ENCODE results near the gene SOWAHC. TPM values are rescaled to one million over a fixed set of nuclear protein-coding genes. Genes with fewer than 3 reads are reported as not detected.

SOWAHC gene
- polyA plus RNA-seq, 1 of the 3 experiments (the other 2 are of a cell fraction) = 2.9 TPM

DNA sequence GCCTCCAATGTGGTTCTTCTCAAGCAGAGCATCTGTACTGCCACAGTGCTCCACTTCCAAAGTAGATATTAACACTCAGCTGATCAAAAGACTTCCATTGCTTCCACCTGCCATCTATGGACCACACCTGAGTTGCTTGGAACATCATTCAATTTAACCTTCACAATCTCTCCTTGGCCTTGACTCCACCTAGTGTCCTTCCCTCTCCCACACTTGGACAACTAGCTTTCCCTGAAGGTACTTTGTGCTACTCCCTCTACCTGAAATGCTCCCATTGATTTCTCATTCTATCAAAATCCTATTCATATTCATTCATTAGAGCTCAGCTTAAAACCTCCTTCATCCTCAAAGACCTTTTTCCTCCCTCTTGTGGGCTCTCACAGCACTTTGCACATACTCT lies 48.7 kb downstream of the SOWAHC start:
- Histone ChIP-seq H3K4me2 (no peak overlapping the region), H3F3A (replicated peaks; ENCODE audit: insufficient read depth) (no peaks in the 10 kb centered on the region), H3K9me3 (no peaks in the 10 kb centered on the region), H3K36me3 (replicated peaks in 1 of 2; ENCODE audit: control insufficient read depth in 1 of 2, insufficient read depth in 2 of 2, low read length in 1 of 2) (no peaks in the 10 kb centered on the region), H3K4me1 (ENCODE audit: control insufficient read depth in 1 of 2, insufficient read depth in 2 of 2, low read depth in 1 of 2, low read length in 1 of 2) (peaks cover 0 to 20% of the 10 kb centered on the region in 2 experiments; a peak in 2 of 4 replicates), H4K20me1 (ENCODE audit: insufficient read depth) (no peaks in the 10 kb centered on the region), H3K27ac (ENCODE audit: low read depth in 2 of 2, low read length in 1 of 2) (peak overlapping the region in 1 of 2 experiments; percentile 60; a peak in 1 of 4 replicates), H3K79me2 (ENCODE audit: insufficient read depth) (no peaks in the 10 kb centered on the region), H3K27me3 (ENCODE audit: insufficient read depth) (no peaks in the 10 kb centered on the region), H3K9ac (no peak overlapping the region), H3K9me2 (no peaks in the 10 kb centered on the region), H2AFZ (ENCODE audit: low read depth) (no peak overlapping the region), H3K4me3 (ENCODE audit: low read depth in 2 of 2, low read length in 1 of 2) (no peak overlapping the region)
- ChIA-PET POLR2A (interaction anchor here (1.2 to 1.7 kb wide), 2 partner anchors 48 to 49 kb away, joined by 3 read pairs; partner anchors contain the start of gene SEPTIN10), CTCF (interaction anchor here (1.1 to 3.1 kb wide), 2 partner anchors 114 to 116 kb away, joined by 3 to 15 read pairs; no protein-coding TSS in a partner anchor)
- TF ChIP-seq, protein P1, sequence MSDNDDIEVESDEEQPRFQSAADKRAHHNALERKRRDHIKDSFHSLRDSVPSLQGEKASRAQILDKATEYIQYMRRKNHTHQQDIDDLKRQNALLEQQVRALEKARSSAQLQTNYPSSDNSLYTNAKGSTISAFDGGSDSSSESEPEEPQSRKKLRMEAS (IDR thresholded peaks at IDR 0.05; ENCODE audit: low read depth) = no peak
- TF ChIP-seq, protein P2, sequence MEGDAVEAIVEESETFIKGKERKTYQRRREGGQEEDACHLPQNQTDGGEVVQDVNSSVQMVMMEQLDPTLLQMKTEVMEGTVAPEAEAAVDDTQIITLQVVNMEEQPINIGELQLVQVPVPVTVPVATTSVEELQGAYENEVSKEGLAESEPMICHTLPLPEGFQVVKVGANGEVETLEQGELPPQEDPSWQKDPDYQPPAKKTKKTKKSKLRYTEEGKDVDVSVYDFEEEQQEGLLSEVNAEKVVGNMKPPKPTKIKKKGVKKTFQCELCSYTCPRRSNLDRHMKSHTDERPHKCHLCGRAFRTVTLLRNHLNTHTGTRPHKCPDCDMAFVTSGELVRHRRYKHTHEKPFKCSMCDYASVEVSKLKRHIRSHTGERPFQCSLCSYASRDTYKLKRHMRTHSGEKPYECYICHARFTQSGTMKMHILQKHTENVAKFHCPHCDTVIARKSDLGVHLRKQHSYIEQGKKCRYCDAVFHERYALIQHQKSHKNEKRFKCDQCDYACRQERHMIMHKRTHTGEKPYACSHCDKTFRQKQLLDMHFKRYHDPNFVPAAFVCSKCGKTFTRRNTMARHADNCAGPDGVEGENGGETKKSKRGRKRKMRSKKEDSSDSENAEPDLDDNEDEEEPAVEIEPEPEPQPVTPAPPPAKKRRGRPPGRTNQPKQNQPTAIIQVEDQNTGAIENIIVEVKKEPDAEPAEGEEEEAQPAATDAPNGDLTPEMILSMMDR (IDR thresholded peaks at IDR 0.05) = peak; percentile 19
- DNase-seq = no peak

DNA sequence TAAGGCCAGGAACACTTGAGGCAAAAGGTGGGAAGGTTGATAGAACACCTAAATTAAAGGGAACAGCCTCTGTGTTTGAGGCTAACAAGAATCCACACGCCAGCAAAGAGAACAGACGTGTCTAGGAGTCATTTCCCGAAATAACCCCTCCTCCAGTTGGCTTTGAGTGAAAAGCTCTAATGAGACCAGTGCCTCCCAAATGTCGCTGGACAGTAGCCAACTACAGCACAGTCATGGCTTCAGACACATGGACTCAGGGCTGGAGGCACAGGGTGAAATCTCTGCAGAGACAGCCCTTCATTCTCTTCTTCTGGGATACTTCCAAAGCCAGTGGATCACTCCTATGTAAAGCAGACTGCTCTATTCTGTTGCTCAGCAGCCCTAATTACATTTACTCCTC lies 49.6 kb downstream of the SOWAHC start:
- no peak overlapping the region for H3K4me2 ChIP-seq
- WGBS (ENCODE audit: low lambda C conversion rate) = 31% methylated on average over 4 of the region's 4 CpGs
- H3K79me2 ChIP-seq (ENCODE audit: insufficient read depth) = no peaks in the 10 kb centered on the region
- no peak for TF ChIP-seq RXRA (IDR thresholded peaks at IDR 0.05; ENCODE audit: borderline replicate concordance, low read depth)
- TF ChIP-seq TCF12 (IDR thresholded peaks at IDR 0.05) = no peak
- TF ChIP-seq RAD21 (IDR thresholded peaks at IDR 0.05; ENCODE audit: low read length) = no peak
- peak; percentile 31 for TF ChIP-seq CHD2 (IDR thresholded peaks at IDR 0.05; ENCODE audit: low read length, partially characterized antibody)
- peak; percentile 49; the same call in 1 of the 2 replicates for TF ChIP-seq MXI1 (IDR thresholded peaks at IDR 0.05; ENCODE audit: low read depth, low read length)
- TF ChIP-seq, protein P2 (IDR thresholded peaks at IDR 0.05) = no peak
- TF ChIP-seq YY1 (IDR thresholded peaks at IDR 0.05; ENCODE audit: low read depth) = no peak
- H3K4me3 ChIP-seq (ENCODE audit: low read depth in 2 of 2, low read length in 1 of 2) = no peak overlapping the region
- no peaks in the 10 kb centered on the region for H4K20me1 ChIP-seq (ENCODE audit: insufficient read depth)
- H3K36me3 ChIP-seq (replicated peaks in 1 of 2; ENCODE audit: control insufficient read depth in 1 of 2, insufficient read depth in 2 of 2, low read length in 1 of 2) = no peaks in the 10 kb centered on the region
- DNase-seq = peak; percentile 53
- peaks cover 0 to 20% of the 10 kb centered on the region in 2 experiments; a peak in 2 of 4 replicates for H3K4me1 ChIP-seq (ENCODE audit: control insufficient read depth in 1 of 2, insufficient read depth in 2 of 2, low read depth in 1 of 2, low read length in 1 of 2)
- ChIA-PET POLR2A (interaction anchor here (1.2 to 1.7 kb wide), 2 partner anchors 49 to 50 kb away, joined by 3 read pairs; partner anchors contain the start of gene SEPTIN10), CTCF (interaction anchor here (3.1 kb wide), 1 partner anchor 117 kb away, joined by 15 read pairs; no protein-coding TSS in a partner anchor)
- no peaks in the 10 kb centered on the region for H3K27me3 ChIP-seq (ENCODE audit: insufficient read depth)
- H2AFZ ChIP-seq (ENCODE audit: low read depth) = no peak overlapping the region
- no peaks in the 10 kb centered on the region for H3K9me2 ChIP-seq
- no peak overlapping the region for H3K9ac ChIP-seq
- no peaks in the 10 kb centered on the region for H3K9me3 ChIP-seq
- H3F3A ChIP-seq (replicated peaks; ENCODE audit: insufficient read depth) = no peaks in the 10 kb centered on the region
- H3K27ac ChIP-seq (ENCODE audit: low read depth in 2 of 2, low read length in 1 of 2) = peak overlapping the region in 1 of 2 experiments; percentile 60; a peak in 2 of 4 replicates
